T-helper 2 cell treated with Interferon-gamma antibody and Interleukin-4, amounts not matched to agents 100 ng/mL and 5 ng/mL, for 36 hours (primary cell): ENCODE data around the gene COPB2. TPM values are rescaled to one million over a fixed set of nuclear protein-coding genes. Genes with fewer than 3 reads are reported as not detected.
"Not testable (repeated sequence)": the region's sequence is repeated elsewhere in the genome, so short reads cannot be mapped to it uniquely, and the experiment has no call there.

Experiments
- intact Hi-C: fragments of 100-400 bp; cut with micrococcal nuclease; formaldehyde crosslinking; loops from one replicate; pipeline ENCODE4 v1.15.1; 2023
- total RNA-seq: library from RNA; stranded (reverse); gene quantifications from 2 replicates; pipeline ENCODE4 v1.2.3, GENCODE V29; 2022

COPB2 gene
- 106 and 110 TPM in 2 replicates for total RNA-seq

- intact Hi-C loops: loop anchor here (1.0 to 5.0 kb wide), 5 partner anchors 45 to 1552 kb away; partner anchors contain the start of genes CEP70, MRPS22, PIK3CB and SLC25A36
These were observed at the start of gene COPB2 for GRCh38 chr3:139389552-139390368. Gene COPB2, minus strand, starts transcription at chr3:139389647. Its CDS starts 97 bp downstream, at chr3:139389550.

GRCh38 chr3:139434764-139435307 lies 45.4 kb upstream of the COPB2 start:
- intact Hi-C loops: no loop called here

GRCh38 chr3:139434228-139434627 lies 44.8 kb upstream of the COPB2 start:
- intact Hi-C loops: no loop called here

DNA sequence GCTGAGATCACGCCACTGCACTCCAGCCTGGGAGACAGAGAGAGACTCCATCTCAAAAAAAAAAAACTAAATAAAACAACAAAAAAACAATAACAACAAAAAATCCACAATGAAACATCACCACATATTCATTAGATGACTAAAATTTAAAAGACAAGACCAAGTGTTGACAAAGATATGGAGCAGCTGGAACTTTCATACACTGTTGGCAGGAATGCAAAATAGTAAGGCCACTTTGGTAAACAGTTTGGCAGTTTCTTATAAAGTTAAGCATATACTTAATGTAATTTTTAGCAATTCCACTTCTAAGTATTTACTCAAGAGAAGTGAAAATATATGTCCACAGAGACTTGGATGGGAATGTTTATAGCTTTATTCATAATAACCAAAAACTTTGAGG lies 43.6 kb upstream of the COPB2 start:
- intact Hi-C loops: no loop called here

- intact Hi-C loops: no loop called here
These were observed 41.0 kb upstream of the COPB2 start for GRCh38 chr3:139430493-139430892.

- intact Hi-C loops: loop anchor here (1.0 kb wide), 1 partner anchor 202 kb away; no protein-coding TSS in a partner anchor
These were observed 38.0 kb upstream of the COPB2 start for GRCh38 chr3:139427283-139428060.

DNA sequence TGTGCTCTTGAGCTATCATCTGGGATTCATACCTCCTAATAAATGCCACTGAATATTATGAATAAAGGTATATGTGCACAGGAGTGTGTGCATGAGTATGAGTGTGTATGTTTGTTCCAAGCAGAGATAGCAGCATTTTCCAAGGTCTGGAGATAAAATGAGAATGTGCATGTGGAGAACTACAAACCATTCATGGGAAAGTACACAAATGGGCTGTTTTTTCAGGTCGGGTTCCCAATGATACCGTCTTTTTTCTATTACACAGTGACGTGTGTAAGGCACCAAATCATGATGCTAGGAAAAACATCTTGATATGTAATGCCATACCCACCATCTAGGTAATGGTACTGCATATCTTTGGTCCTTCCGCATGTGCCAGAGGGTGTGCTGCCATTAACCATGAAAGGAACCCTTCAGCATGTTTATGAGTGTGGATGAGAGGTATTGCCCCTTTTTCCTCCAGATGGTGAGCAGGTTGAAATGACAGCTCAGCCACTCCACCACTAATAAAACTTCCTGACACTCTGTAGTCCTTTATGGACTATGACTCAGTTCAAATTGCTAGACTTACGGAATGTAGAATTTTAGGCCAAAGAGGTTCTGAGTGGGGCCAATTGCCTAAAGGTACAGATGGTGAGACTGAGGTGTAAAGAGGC lies 36.4 kb upstream of the COPB2 start:
- intact Hi-C loops: no loop called here

- intact Hi-C loops: no loop called here
These were observed 33.8 kb upstream of the COPB2 start for GRCh38 chr3:139423232-139423631.

GRCh38 chr3:139421460-139421859 lies 32.0 kb upstream of the COPB2 start:
- intact Hi-C loops: no loop called here

DNA sequence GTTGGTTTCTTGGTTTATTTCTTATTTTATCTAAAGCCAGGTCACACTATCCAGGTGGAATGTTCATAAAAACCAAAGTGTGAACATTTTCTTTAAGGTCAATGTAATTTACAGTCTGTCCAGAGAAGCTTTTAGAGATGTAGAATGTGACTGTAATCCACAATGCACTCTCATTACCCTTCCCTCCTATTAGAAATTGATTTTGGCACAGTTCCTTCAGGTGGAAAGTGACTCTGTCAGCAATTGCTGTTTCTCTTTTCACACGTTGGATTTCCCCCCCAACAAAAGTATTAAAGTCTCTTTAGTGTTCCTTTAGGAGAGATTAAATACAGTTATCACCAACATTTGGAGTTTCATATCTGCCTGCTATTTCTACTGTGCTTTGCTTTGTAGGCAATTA lies 31.6 kb upstream of the COPB2 start:
- intact Hi-C loops: no loop called here

- intact Hi-C loops: no loop called here
These were observed 28.7 kb upstream of the COPB2 start for GRCh38 chr3:139418144-139418543.

- intact Hi-C loops: no loop called here
These were observed 26.8 kb upstream of the COPB2 start for GRCh38 chr3:139416275-139416674.

DNA sequence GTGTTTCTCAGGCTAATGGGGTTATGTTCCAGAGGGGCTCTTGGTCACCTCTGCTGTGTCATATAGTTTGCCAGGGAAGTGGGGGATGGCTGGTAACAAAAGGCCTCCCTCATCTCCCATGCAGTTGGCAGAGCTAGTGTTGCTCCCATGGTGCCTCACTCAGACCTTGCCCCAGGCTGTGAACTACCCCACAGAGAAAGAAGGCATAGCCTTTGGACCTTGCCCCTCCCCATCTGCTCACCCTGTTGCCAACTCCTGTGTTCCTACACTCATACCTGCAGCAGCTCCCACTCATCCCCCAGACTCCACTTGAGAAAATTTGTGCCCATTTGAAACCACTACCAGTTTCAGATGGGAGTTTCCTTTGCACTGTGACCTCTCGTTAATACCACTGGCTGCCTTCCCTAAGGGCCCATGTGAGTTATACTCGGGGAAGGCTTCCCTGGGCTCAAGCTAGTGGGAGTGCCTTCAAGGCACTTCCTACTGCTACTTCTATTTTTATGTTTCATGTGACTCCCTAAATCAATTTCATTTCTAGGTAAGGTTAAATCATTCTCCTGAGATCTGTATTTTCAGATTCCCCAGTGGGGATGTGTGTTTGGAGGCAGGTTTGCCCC lies 25.3 kb upstream of the COPB2 start:
- intact Hi-C loops: no loop called here

DNA sequence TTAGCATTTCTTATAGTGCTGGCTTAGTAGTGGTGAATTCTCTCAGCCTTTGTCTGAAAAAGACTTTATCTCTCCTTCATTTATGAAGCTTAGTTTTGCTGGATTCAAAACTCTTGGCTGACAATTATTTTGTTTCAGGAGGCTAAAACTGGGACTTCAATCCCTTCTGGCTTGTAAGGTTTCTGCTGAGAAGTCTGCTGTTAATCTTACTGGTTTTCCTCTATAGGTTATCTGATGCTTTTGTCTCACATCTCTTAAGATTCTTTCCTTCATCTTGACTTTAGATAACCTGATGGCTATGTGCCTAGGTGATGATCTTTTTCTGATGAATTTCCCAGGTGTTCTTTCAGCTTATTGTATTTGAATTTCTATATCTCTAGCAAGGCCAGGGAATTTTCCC lies 23.4 kb upstream of the COPB2 start:
- intact Hi-C loops: not testable (repeated sequence)

GRCh38 chr3:139401155-139401554 lies 11.7 kb upstream of the COPB2 start:
- intact Hi-C loops: not testable (repeated sequence)

- intact Hi-C loops: no loop called here
These were observed 7.3 kb upstream of the COPB2 start for GRCh38 chr3:139396707-139397106.

DNA sequence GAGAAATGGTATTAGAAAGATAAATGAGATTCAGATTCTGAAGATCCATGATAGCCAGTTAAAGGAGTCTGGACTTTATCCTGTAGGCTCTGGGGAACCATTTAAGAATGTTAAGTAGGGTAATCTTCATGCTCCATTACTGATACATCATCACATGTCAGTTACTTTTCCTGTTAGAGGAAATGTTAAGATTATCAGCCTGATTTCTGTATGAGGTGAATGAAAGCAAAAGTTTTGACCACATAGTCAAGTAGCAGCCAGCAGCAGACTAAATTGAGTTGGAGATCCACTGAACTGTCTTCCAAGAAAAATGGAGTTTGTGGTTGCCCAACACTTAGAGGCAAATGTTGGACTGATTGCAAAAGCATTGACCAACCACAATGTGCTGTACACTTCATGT lies 4.7 kb upstream of the COPB2 start:
- intact Hi-C loops: no loop called here

DNA sequence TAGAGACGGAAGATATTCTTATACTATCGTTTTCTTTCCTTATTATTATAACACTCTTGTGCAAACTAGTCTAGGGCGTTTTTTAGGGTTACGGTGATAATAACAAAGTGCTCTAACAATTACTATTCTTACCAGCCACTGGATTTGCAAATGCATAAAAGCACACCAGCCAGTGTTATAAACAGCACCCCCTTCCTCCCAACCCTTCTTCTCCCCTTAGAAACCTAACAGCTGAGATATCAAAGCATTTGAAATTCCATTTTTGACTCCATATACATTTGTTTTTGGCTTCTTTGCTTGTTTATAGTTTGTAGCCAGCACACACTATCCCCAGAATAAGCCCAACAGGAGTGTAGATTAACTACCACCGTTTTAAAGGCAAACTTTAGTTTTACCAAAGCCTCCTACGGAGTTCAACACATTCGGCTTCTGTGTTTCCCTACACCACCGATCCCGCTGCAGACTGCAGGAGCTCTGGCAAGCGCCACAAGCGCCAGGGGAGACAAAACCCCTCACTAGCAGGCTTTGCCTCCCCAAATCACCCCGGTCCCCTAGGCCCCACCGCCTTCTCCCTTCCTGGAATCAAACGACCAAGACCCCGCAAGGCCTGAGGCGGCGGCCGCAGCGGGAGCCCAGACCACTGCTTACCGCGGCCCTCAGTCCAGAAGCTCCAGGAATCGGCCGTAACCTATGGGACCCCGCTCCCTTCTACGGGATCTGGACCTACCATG lies 461 bp downstream of the COPB2 start:
- intact Hi-C loops: loop anchor here (1.0 to 5.0 kb wide), 5 partner anchors 45 to 1552 kb away; partner anchors contain the start of genes CEP70, MRPS22, PIK3CB and SLC25A36

- intact Hi-C loops: loop anchor here (5.0 kb wide), 2 partner anchors 556 to 796 kb away; partner anchors contain the start of genes CEP70 and PIK3CB
These were observed 1.4 kb downstream of the COPB2 start for GRCh38 chr3:139388077-139388476.

DNA sequence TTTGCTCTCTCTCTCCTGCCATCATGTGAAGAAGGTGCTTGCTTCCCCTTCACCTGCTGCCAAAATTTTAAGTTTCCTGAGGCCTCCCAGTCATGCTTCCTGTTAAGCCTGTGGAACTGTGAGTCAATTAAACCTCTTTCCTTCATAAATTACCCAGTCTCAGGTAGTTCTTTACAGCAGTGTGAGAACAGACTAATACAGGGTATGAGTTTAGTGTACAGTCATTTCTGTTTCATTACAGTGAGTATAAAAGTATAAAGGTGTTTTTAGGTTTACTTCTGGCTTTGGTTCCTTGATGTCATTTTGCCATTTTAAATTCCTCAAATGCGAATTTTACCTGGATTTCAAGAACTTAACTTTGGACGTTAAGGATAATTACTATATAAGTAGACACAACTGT lies 7.2 kb downstream of the COPB2 start:
- intact Hi-C loops: not testable (repeated sequence)
